Astrocyte (in vitro differentiated cells and primary cell): ENCODE data around the gene RAP1B. TPM values are rescaled to one million over a fixed set of nuclear protein-coding genes. Genes with fewer than 3 reads are reported as not detected.

Experiments
- DNase-seq: peaks from one replicate; pipeline ENCODE4 v3.0.0-alpha.2; 2010; ENCODE audit warnings: low read depth
- FAIRE-seq: peaks from 2 replicates; lab custom pipeline; 2011; peaks lifted over from hg19 to GRCh38; lab: Jason Lieb, UNC
- H2AFZ ChIP-seq: 2 replicates; pipeline ENCODE4 v1.6.0; 2012; ENCODE audit warnings: low read depth, low read length, inconsistent platforms
- H3K27ac ChIP-seq: 2 replicates; pipeline ENCODE4 v1.5.1; 2011; ENCODE audit warnings: low read depth, low read length, inconsistent platforms
- H3K27me3 ChIP-seq: 2 replicates; pipeline ENCODE4 v1.6.0; 2011; ENCODE audit warnings: low read length, inconsistent platforms; ENCODE audit not compliant: insufficient read depth
- H3K36me3 ChIP-seq: 2 replicates; pipeline ENCODE4 v1.5.1; 2011; ENCODE audit warnings: low read length, inconsistent platforms; ENCODE audit not compliant: insufficient read depth
- H3K4me1 ChIP-seq: 2 replicates; pipeline ENCODE4 v1.5.1; 2011; ENCODE audit warnings: low read length, inconsistent platforms; ENCODE audit not compliant: insufficient read depth
- H3K4me2 ChIP-seq: 2 replicates; pipeline ENCODE4 v1.6.0; 2012; ENCODE audit warnings: low read length, inconsistent platforms
- H3K4me3 ChIP-seq: 2 replicates; pipeline ENCODE4 v1.5.1; 2011; ENCODE audit warnings: low read depth, mild to moderate bottlenecking, low read length, inconsistent platforms; ENCODE audit not compliant: insufficient read depth
- H3K79me2 ChIP-seq: 2 replicates; pipeline ENCODE4 v1.6.0; 2012; ENCODE audit warnings: mild to moderate bottlenecking, low read length, inconsistent platforms; ENCODE audit not compliant: insufficient read depth
- H3K9ac ChIP-seq: 2 replicates; pipeline ENCODE4 v1.6.0; 2012; ENCODE audit warnings: mild to moderate bottlenecking, low read length, inconsistent platforms
- H3K9me3 ChIP-seq: 2 replicates; pipeline ENCODE4 v1.5.1; 2012; ENCODE audit warnings: low read depth, mild to moderate bottlenecking, low read length, inconsistent platforms; ENCODE audit not compliant: insufficient read depth
- H4K20me1 ChIP-seq: 2 replicates; pipeline ENCODE4 v1.6.0; 2012; ENCODE audit warnings: low read length, inconsistent platforms; ENCODE audit not compliant: insufficient read depth
- H3K27ac Mint-ChIP-seq: one replicate; pipeline ENCODE4 v1.8.0; 2021; ENCODE audit warnings: mild to moderate bottlenecking, mixed read lengths; ENCODE audit not compliant: unreplicated experiment
- H3K27me3 Mint-ChIP-seq: one replicate; pipeline ENCODE4 v1.8.0; 2021; ENCODE audit warnings: low read depth, mixed read lengths; ENCODE audit not compliant: unreplicated experiment
- H3K36me3 Mint-ChIP-seq: one replicate; pipeline ENCODE4 v1.8.0; 2021; ENCODE audit warnings: low read depth, mixed read lengths; ENCODE audit not compliant: unreplicated experiment
- H3K4me1 Mint-ChIP-seq: one replicate; pipeline ENCODE4 v1.8.0; 2021; ENCODE audit warnings: low read depth, mixed read lengths; ENCODE audit not compliant: unreplicated experiment
- H3K4me3 Mint-ChIP-seq: one replicate; pipeline ENCODE4 v1.8.0; 2021; ENCODE audit warnings: mild to moderate bottlenecking, moderate library complexity, mixed read lengths; ENCODE audit not compliant: unreplicated experiment
- H3K9me3 Mint-ChIP-seq: one replicate; pipeline ENCODE4 v1.8.0; 2021; ENCODE audit warnings: mild to moderate bottlenecking, mixed read lengths; ENCODE audit not compliant: unreplicated experiment
- EZH2 ChIP-seq: IDR thresholded peaks from 2 replicates; pipeline ENCODE4 v1.6.1; 2012; ENCODE audit warnings: mild to moderate bottlenecking, low read length, inconsistent platforms; ENCODE audit not compliant: insufficient read depth
- total RNA-seq: library from RNA; stranded (reverse); gene quantifications from 2 replicates; pipeline ENCODE4 v1.2.1, GENCODE V29; 2021
- TF ChIP-seq, protein P1 (sequence below): IDR thresholded peaks from 2 replicates; pipeline ENCODE4 v1.5.1; 2011; ENCODE audit warnings: low read depth, mild to moderate bottlenecking, inconsistent platforms, low read length, moderate library complexity; ENCODE audit not compliant: insufficient read depth

The RAP1B gene
- total RNA-seq, 1 donor from 2014 or later: 216 TPM

GRCh38 chr12:68638171-68638570 lies 27.5 kb downstream of the RAP1B start:
- H3K27ac ChIP-seq: no peak overlapping the region
- no peak overlapping the region for H3K4me2 ChIP-seq
- H4K20me1 ChIP-seq: peaks cover 89% of the 10 kb centered on the region
- H3K27me3 ChIP-seq: no peaks in the 10 kb centered on the region
- no peak overlapping the region for H2AFZ ChIP-seq
- H3K4me3 Mint-ChIP-seq: no peak overlapping the region
- no peak overlapping the region for H3K9ac ChIP-seq
- peak overlapping the region; percentile 22 for H3K27ac Mint-ChIP-seq
- no peak overlapping the region for H3K4me3 ChIP-seq
- peaks cover 99% of the 10 kb centered on the region for H3K79me2 ChIP-seq
- no peaks in the 10 kb centered on the region for H3K27me3 Mint-ChIP-seq
- peaks cover 52% of the 10 kb centered on the region for H3K4me1 Mint-ChIP-seq
- TF ChIP-seq, protein P1, sequence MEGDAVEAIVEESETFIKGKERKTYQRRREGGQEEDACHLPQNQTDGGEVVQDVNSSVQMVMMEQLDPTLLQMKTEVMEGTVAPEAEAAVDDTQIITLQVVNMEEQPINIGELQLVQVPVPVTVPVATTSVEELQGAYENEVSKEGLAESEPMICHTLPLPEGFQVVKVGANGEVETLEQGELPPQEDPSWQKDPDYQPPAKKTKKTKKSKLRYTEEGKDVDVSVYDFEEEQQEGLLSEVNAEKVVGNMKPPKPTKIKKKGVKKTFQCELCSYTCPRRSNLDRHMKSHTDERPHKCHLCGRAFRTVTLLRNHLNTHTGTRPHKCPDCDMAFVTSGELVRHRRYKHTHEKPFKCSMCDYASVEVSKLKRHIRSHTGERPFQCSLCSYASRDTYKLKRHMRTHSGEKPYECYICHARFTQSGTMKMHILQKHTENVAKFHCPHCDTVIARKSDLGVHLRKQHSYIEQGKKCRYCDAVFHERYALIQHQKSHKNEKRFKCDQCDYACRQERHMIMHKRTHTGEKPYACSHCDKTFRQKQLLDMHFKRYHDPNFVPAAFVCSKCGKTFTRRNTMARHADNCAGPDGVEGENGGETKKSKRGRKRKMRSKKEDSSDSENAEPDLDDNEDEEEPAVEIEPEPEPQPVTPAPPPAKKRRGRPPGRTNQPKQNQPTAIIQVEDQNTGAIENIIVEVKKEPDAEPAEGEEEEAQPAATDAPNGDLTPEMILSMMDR: no peak
- TF ChIP-seq EZH2: no peak
- H3K36me3 Mint-ChIP-seq: peaks cover 3% of the 10 kb centered on the region
- H3K4me1 ChIP-seq: peaks cover 4% of the 10 kb centered on the region
- no peak for DNase-seq
- peaks cover 4% of the 10 kb centered on the region for H3K36me3 ChIP-seq
- FAIRE-seq: no peak
- H3K9me3 ChIP-seq: no peaks in the 10 kb centered on the region
- no peaks in the 10 kb centered on the region for H3K9me3 Mint-ChIP-seq

- no peaks in the 10 kb centered on the region for H3K27me3 Mint-ChIP-seq
- no peak overlapping the region for H3K4me2 ChIP-seq
- TF ChIP-seq EZH2: no peak
- TF ChIP-seq, protein P1: no peak
- peaks cover 83% of the 10 kb centered on the region for H4K20me1 ChIP-seq
- H3K9me3 ChIP-seq: no peaks in the 10 kb centered on the region
- no peak overlapping the region for H3K4me3 Mint-ChIP-seq
- H3K36me3 Mint-ChIP-seq: peaks cover 3% of the 10 kb centered on the region
- H3K4me3 ChIP-seq: no peak overlapping the region
- H3K9ac ChIP-seq: no peak overlapping the region
- H3K27ac ChIP-seq: no peak overlapping the region
- H3K79me2 ChIP-seq: peaks cover 99% of the 10 kb centered on the region
- peaks cover 4% of the 10 kb centered on the region for H3K4me1 ChIP-seq
- H3K4me1 Mint-ChIP-seq: peaks cover 47% of the 10 kb centered on the region
- DNase-seq (peak; percentile 59), FAIRE-seq (no peak)
- no peaks in the 10 kb centered on the region for H3K27me3 ChIP-seq
- no peaks in the 10 kb centered on the region for H3K9me3 Mint-ChIP-seq
- peaks cover 2% of the 10 kb centered on the region for H3K36me3 ChIP-seq
- H2AFZ ChIP-seq: no peak overlapping the region
- H3K27ac Mint-ChIP-seq: peak overlapping the region; percentile 94
These were observed 28.2 kb downstream of the RAP1B start for GRCh38 chr12:68638721-68639395.

- Mint-ChIP-seq H3K27me3 (no peaks in the 10 kb centered on the region), H3K36me3 (peaks cover 3% of the 10 kb centered on the region), H3K9me3 (no peaks in the 10 kb centered on the region), H3K27ac (peak overlapping the region; percentile 94), H3K4me1 (peaks cover 47% of the 10 kb centered on the region), H3K4me3 (no peak overlapping the region)
- Histone ChIP-seq H3K4me3 (no peak overlapping the region), H3K9ac (no peak overlapping the region), H2AFZ (no peak overlapping the region), H3K9me3 (no peaks in the 10 kb centered on the region), H3K4me1 (peaks cover 4% of the 10 kb centered on the region), H3K4me2 (no peak overlapping the region), H3K27ac (no peak overlapping the region), H3K27me3 (no peaks in the 10 kb centered on the region), H4K20me1 (peaks cover 83% of the 10 kb centered on the region), H3K36me3 (peaks cover 2% of the 10 kb centered on the region), H3K79me2 (peaks cover 99% of the 10 kb centered on the region)
- no peak for FAIRE-seq
- TF ChIP-seq, protein P1: no peak
- TF ChIP-seq EZH2: no peak
- no peak for DNase-seq
These were observed 28.7 kb downstream of the RAP1B start for GRCh38 chr12:68639396-68639767.
